Central memory CD8-positive, alpha-beta T cell (primary cell): ENCODE data around the gene IL26.
A peak's percentile ranks its signal among the peaks of the same experiment; 100 is the strongest.

Experiments
- ATAC-seq: fragments of 150-1000 bp; cut with Tn5 transposase; replicated peaks from 2 replicates; pipeline ENCODE4 v1.10.0; 2022; ENCODE audit warnings: mild to moderate bottlenecking, moderate FRiP score, moderate number of reproducible peaks; ENCODE audit not compliant: poor library complexity, severe bottlenecking; ENCODE audit errors: extremely low read depth
- DNase-seq, 2 donors: peaks; one replicate each; pipeline ENCODE4 v3.0.0; 2021; ENCODE audit warnings: low spot score in 2 of 2
- H3K27ac Mint-ChIP-seq: one replicate; pipeline ENCODE4 v1.8.0; 2022; ENCODE audit warnings: low read depth, mild to moderate bottlenecking, moderate library complexity, mixed read lengths
- H3K27me3 Mint-ChIP-seq: one replicate; pipeline ENCODE4 v1.8.0; 2022; ENCODE audit warnings: mixed read lengths
- H3K36me3 Mint-ChIP-seq: one replicate; pipeline ENCODE4 v1.8.0; 2022; ENCODE audit warnings: mild to moderate bottlenecking, moderate library complexity, mixed read lengths; ENCODE audit not compliant: insufficient read depth
- H3K4me1 Mint-ChIP-seq: one replicate; pipeline ENCODE4 v1.8.0; 2022; ENCODE audit warnings: mixed read lengths
- H3K4me3 Mint-ChIP-seq: one replicate; pipeline ENCODE4 v1.8.0; 2022; ENCODE audit warnings: mild to moderate bottlenecking, moderate library complexity, mixed read lengths
- H3K9me3 Mint-ChIP-seq: one replicate; pipeline ENCODE4 v1.8.0; 2022; ENCODE audit warnings: mixed read lengths

The IL26 gene

DNA sequence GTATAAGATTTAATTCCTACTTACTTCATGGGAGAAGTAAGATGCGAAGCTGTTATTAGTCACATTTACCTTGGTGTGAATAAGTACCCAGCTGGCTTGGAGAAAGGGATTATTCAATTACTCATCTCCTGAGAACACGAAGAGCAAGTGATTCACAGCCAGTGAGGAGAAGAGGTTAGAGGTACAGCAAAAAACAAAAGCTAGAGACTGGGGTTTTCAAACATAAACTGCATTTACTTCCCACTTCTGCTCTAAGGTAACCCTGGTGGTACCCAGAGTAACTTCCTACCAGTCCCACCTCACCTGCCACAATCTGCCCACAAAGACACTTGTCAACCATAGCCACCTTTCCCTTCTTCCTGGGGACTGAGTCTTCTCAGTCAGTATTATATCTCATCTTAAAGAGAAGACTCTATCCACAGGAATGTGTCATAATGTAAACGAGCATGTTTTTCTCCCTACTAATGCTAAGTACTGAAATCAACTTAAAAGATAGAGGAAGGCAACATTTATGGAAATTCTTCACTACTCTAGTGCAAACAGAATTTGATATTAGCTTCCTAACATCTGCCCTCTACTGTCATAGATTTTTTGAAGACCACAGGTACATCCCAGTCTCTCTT lies 33.8 kb upstream of the IL26 start:
- Mint-ChIP-seq H3K9me3 (no peaks in the 10 kb centered on the region), H3K4me1 (peaks cover 7% of the 10 kb centered on the region), H3K27ac (no peak overlapping the region), H3K4me3 (no peak overlapping the region), H3K36me3 (peaks cover 5% of the 10 kb centered on the region), H3K27me3 (peaks cover 22% of the 10 kb centered on the region)
- ATAC-seq: peak; percentile 54
- DNase-seq: no peak

GRCh38 chr12:68253504-68253903 lies 27.9 kb upstream of the IL26 start, which contains the start of gene IL22:
Gene IL22, minus strand, starts transcription at chr12:68253604. Its CDS starts 156 bp downstream, at chr12:68253448.
- Mint-ChIP-seq H3K4me3 (no peak within 1 kb of the TSS), H3K4me1 (no peaks in the 10 kb centered on the region), H3K9me3 (no peaks in the 10 kb centered on the region), H3K27ac (no peak within 1 kb of the TSS), H3K36me3 (peaks cover 7% of the 10 kb centered on the region), H3K27me3 (peaks cover 38% of the 10 kb centered on the region)
- DNase-seq: no peak
- ATAC-seq: no peak

GRCh38 chr12:68252077-68252476 lies 26.5 kb upstream of the IL26 start:
- Mint-ChIP-seq H3K36me3 (peaks cover 4% of the 10 kb centered on the region), H3K4me3 (no peak overlapping the region), H3K27ac (no peak overlapping the region), H3K9me3 (no peaks in the 10 kb centered on the region), H3K27me3 (peaks cover 29% of the 10 kb centered on the region), H3K4me1 (no peaks in the 10 kb centered on the region)
- DNase-seq: no peak
- no peak for ATAC-seq

GRCh38 chr12:68250454-68250853 lies 24.8 kb upstream of the IL26 start:
- H3K36me3 Mint-ChIP-seq: peaks cover 2% of the 10 kb centered on the region
- H3K9me3 Mint-ChIP-seq: no peaks in the 10 kb centered on the region
- H3K4me3 Mint-ChIP-seq: no peak overlapping the region
- no peaks in the 10 kb centered on the region for H3K4me1 Mint-ChIP-seq
- ATAC-seq: no peak
- DNase-seq: no peak
- H3K27me3 Mint-ChIP-seq: peaks cover 29% of the 10 kb centered on the region
- H3K27ac Mint-ChIP-seq: no peak overlapping the region

- no peak for DNase-seq
- Mint-ChIP-seq H3K27ac (no peak overlapping the region), H3K4me1 (no peaks in the 10 kb centered on the region), H3K9me3 (no peaks in the 10 kb centered on the region), H3K4me3 (no peak overlapping the region), H3K36me3 (peaks cover 2% of the 10 kb centered on the region), H3K27me3 (peaks cover 15% of the 10 kb centered on the region)
- no peak for ATAC-seq
Measured at GRCh38 chr12:68247785-68248184, 22.2 kb upstream of the IL26 start.

DNA sequence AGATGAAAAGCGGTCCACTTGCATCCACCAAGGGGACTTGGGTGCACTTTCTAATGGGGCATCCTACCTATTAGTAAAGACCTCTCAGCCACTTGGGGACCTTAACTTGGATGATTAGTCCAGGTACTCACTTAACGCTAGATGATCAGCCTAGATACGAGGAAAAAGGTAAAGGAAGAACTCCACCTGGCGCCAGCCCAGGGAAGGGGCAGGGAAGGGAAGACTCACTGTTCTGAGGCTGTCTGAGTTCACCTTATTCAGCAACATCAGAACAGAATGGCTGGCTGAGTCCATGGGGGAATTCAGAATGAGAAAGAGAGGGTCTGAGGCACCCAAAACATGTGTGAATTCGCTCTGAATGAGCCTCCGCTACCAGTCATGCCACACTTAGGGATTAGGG lies 20.7 kb upstream of the IL26 start:
- peaks cover under 1% of the 10 kb centered on the region for H3K4me1 Mint-ChIP-seq
- DNase-seq (no peak), ATAC-seq (no peak)
- H3K27me3 Mint-ChIP-seq: peaks cover 9% of the 10 kb centered on the region
- H3K4me3 Mint-ChIP-seq: no peak overlapping the region
- no peaks in the 10 kb centered on the region for H3K36me3 Mint-ChIP-seq
- H3K9me3 Mint-ChIP-seq: no peaks in the 10 kb centered on the region
- no peak overlapping the region for H3K27ac Mint-ChIP-seq

DNA sequence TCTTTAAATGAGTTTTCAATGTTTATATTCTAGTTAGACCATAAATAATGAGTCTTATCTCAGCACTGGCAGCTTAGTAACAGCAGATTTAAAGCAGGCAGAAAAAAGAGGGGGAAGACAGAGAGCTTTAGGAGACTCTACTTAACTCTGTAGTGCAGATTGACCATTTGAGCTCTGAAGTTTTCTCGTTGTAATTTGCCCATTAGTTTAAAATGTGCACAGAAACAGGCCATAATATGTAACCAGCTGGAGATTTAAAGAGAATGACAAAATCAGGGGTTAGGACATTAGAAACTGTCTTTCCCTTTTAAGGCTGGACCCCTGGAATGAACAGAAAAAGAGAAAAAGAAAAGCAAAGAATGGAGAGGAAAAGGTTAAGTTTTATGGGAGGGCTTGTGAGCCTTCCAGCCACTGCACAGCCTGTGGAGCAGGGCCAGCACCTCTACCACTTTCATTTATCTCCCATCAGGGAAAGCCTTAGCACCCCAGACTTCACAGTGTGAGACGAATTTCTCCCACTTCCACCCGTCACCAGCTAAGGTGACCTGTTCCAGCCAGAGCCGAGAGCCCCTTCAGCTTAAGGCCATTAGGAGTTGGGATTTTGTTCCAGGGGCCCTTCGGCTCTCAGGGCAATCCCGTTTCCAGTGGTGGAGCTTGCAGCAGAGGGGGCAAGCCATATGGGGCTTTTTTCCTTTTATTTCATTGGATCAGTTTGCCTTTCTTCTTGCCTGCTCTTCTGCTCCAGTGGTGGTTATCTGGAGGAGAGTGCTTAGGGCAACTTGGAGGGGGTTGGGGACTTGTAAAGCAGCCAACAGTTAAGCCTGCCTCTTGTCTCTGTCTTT lies 19.8 kb upstream of the IL26 start:
- H3K27ac Mint-ChIP-seq: no peak overlapping the region
- no peaks in the 10 kb centered on the region for H3K36me3 Mint-ChIP-seq
- no peaks in the 10 kb centered on the region for H3K9me3 Mint-ChIP-seq
- no peak for DNase-seq
- H3K27me3 Mint-ChIP-seq: peaks cover 3% of the 10 kb centered on the region
- H3K4me3 Mint-ChIP-seq: no peak overlapping the region
- peaks cover 10% of the 10 kb centered on the region for H3K4me1 Mint-ChIP-seq
- ATAC-seq: no peak

DNA sequence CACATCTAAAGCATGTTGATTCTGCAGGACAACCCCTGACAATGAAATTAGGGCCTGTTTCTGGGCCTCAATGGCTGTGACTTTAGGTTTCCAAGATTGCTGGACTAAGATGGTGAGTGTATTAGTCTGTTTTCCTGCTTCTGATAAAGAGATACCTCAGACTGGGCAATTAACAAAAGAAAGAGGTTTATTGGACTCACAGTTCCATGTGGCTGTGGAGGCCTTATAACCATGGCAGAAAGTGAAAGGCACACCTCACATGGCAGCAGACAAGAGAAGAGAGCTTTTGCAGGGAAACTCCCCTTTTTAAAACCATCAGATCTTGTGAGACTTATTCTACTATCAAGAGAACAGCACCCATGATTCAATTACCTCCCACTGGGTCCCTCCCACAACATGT lies 17.2 kb upstream of the IL26 start:
- no peak for ATAC-seq
- H3K27me3 Mint-ChIP-seq: no peaks in the 10 kb centered on the region
- no peak overlapping the region for H3K4me3 Mint-ChIP-seq
- no peaks in the 10 kb centered on the region for H3K36me3 Mint-ChIP-seq
- H3K9me3 Mint-ChIP-seq: no peaks in the 10 kb centered on the region
- no peak overlapping the region for H3K27ac Mint-ChIP-seq
- H3K4me1 Mint-ChIP-seq: peaks cover 15% of the 10 kb centered on the region
- no peak for DNase-seq

- H3K4me1 Mint-ChIP-seq: peaks cover 22% of the 10 kb centered on the region
Measured at GRCh38 chr12:68240975-68241374, 15.4 kb upstream of the IL26 start.

DNA sequence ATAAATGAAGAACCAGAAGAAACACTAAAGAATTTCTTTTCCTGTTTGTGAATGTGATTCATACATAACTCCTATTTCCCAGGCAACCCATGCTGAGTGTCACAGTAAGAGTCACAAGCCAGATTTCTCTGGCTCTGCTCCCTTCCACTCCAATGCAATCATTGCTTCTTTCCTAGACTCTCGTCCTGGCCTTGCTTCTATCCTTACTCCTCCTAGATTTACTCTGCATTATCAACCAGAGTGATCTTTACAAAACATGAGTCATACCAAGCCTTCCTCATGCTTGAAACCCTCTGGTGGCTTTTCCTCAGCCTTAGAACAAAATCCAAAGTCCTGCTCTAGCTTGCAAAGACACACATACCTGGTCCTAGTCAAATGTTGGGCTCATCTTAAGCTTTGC lies 14.5 kb upstream of the IL26 start:
- peak overlapping the region; percentile 81 for H3K27ac Mint-ChIP-seq
- no peaks in the 10 kb centered on the region for H3K9me3 Mint-ChIP-seq
- H3K4me1 Mint-ChIP-seq: peaks cover 28% of the 10 kb centered on the region
- ATAC-seq: no peak
- DNase-seq: no peak
- peaks cover 2% of the 10 kb centered on the region for H3K36me3 Mint-ChIP-seq
- no peaks in the 10 kb centered on the region for H3K27me3 Mint-ChIP-seq
- H3K4me3 Mint-ChIP-seq: no peak overlapping the region

More at GRCh38 chr12:68240975-68241374, 15.4 kb upstream of the IL26 start:
- Mint-ChIP-seq H3K27me3 (no peaks in the 10 kb centered on the region), H3K27ac (peak overlapping the region; percentile 81), H3K36me3 (no peaks in the 10 kb centered on the region), H3K9me3 (no peaks in the 10 kb centered on the region), H3K4me3 (peak overlapping the region; percentile 58)
- ATAC-seq: peak; percentile 97
- DNase-seq: peak in 1 of 2 donors; percentile 17

- H3K27ac Mint-ChIP-seq: no peak overlapping the region
- H3K4me3 Mint-ChIP-seq: no peak overlapping the region
- peaks cover 2% of the 10 kb centered on the region for H3K36me3 Mint-ChIP-seq
- H3K27me3 Mint-ChIP-seq: no peaks in the 10 kb centered on the region
- no peak for ATAC-seq
- no peak for DNase-seq
- H3K9me3 Mint-ChIP-seq: no peaks in the 10 kb centered on the region
- H3K4me1 Mint-ChIP-seq: peaks cover 28% of the 10 kb centered on the region
Measured at GRCh38 chr12:68239309-68239982, 13.8 kb upstream of the IL26 start.

GRCh38 chr12:68237619-68238018 lies 12.0 kb upstream of the IL26 start:
- Mint-ChIP-seq H3K4me1 (peaks cover 28% of the 10 kb centered on the region), H3K4me3 (no peak overlapping the region), H3K27me3 (no peaks in the 10 kb centered on the region), H3K9me3 (no peaks in the 10 kb centered on the region), H3K36me3 (peaks cover 2% of the 10 kb centered on the region), H3K27ac (no peak overlapping the region)
- ATAC-seq (no peak), DNase-seq (no peak)
